ENCODE measurements around the gene USP21.

GRCh38 chr1:161179698-161180097, 20.4 kb downstream of the USP21 start:
- TF ChIP-seq, protein P1, sequence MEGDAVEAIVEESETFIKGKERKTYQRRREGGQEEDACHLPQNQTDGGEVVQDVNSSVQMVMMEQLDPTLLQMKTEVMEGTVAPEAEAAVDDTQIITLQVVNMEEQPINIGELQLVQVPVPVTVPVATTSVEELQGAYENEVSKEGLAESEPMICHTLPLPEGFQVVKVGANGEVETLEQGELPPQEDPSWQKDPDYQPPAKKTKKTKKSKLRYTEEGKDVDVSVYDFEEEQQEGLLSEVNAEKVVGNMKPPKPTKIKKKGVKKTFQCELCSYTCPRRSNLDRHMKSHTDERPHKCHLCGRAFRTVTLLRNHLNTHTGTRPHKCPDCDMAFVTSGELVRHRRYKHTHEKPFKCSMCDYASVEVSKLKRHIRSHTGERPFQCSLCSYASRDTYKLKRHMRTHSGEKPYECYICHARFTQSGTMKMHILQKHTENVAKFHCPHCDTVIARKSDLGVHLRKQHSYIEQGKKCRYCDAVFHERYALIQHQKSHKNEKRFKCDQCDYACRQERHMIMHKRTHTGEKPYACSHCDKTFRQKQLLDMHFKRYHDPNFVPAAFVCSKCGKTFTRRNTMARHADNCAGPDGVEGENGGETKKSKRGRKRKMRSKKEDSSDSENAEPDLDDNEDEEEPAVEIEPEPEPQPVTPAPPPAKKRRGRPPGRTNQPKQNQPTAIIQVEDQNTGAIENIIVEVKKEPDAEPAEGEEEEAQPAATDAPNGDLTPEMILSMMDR (IDR thresholded peaks at IDR 0.05) = no peak
- no peak for TF ChIP-seq POLR2A (IDR thresholded peaks at IDR 0.05)

Data from transverse colon (tissue), 3 donors.